ENCODE results near the gene TNS4.

TNS4 gene

GRCh38 chr17:40456396-40456951 is 44.9 kb downstream of the TNS4 start:
- no peak for DNase-seq (ENCODE audit: low read depth)

- no peak for DNase-seq (ENCODE audit: low read depth)
Observed at GRCh38 chr17:40454613-40454995, 46.8 kb downstream of the TNS4 start.

DNA sequence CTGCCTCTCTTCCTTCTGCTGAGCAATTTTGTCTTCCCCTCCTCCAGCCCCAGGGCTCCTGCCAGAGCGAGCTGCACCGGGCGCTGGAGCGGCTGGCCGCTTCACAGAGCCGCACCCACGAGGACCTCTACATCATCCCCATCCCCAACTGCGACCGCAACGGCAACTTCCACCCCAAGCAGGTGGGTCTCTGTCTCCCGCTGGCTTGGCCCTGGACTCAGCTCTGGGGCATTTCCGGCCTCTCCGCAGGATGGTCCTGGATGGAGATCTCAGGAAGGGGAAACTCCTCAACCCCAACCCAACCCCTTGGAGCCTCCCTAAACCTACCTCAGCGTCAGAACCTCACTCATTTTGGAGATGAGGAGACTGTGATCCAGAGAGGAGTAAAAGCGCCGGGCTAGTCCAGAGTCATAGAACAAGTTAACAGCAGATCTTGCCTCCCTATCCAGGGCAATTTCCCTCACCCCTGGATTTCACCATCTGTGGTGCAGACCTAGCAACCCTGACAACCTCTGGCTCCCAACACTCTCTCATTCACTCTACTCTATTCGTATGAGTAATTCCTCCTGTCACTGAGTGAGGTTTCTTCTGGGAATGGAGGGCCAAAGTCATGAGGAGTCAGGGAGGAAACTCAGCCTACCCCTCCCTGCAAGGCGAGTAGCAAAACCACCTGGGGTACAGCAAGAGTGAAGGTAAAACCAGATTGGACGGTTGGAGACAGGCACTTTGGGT is 47.4 kb downstream of the TNS4 start:
- DNase-seq (ENCODE audit: low read depth), result no peak

DNA sequence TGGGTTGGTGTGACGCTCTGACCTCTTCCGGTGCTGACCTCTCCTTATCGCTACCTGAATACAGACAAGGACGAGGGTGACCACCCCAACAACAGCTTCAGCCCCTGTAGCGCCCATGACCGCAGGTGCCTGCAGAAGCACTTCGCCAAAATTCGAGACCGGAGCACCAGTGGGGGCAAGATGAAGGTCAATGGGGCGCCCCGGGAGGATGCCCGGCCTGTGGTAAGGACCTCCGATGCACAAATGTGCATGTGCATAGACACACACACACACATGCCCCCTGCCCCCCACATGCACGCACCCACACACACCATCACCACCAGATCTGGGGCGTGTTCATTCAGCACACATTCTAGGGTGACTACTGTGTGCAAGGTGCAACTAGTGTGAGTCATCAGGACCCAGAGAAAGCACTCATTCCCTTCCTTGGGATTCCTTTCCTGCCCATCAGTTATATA is 48.5 kb downstream of the TNS4 start:
- DNase-seq (ENCODE audit: low read depth), result no peak

DNA sequence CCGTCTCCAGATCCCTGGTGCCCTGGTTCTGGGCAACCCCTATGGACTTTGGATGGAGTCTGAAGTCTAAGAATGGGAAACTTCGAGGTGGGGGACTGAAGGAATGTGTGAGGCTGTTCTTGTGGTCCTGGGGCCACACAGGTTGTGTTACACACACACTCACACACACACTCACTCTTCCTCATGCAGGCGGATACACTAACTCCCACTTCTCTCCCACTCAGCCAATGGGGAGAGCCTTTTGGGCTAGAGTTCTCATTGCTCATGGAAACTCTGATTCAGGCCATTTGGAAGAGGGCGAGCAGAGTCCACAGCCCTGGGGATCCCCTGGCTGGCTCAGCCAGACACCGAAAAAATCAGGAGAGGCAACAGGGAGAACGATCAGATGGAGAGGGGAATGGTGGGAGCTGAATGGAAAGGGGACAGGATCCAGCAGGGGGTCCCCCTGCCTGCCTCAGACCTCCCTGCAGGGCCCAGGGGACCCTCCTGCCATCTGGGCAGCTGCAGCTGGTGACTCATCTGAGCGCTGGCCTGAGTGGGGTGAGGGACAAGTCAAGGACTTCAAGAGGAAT is 49.1 kb downstream of the TNS4 start:
- peak; percentile 83 for DNase-seq (ENCODE audit: low read depth)

DNA sequence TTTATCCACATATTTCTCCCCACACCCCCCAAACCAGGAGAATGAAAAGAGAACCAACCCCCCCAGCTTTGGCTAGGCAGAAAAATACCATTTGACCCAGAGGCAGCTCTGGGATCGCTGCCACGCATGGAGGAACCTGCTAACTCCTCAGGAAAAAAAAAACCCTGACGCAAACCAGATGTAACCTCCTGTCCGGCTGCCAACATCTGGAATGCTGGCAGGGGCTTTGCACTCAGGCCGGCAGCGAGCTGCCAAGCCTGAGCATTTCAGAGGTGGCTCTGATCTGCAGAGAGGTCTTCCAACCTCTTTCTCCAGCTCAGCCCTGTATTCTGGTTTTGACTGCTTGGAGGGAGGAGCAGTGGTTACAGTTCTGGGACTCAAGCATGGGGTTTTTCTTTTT is 50.0 kb downstream of the TNS4 start:
- no peak for DNase-seq (ENCODE audit: low read depth)

DNA sequence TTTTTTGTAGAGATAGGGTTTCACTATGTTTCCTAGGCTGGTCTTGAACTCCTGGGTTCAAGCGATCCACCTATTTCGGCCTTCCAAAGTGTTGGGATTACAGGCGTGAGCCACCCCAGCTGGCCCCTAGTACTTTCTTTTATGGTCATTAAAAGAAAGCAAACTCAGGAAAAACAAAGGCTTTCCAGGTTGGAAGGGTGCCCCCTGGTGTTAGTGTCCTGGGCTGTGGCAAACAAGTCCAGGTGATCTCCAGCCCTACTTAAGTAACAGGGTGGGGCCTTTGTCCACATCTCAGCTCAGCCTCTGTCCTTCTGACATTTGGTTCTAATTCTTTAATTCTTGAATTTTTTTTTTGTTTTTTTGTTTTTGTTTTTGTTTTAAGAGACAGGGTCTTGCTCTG is 51.2 kb downstream of the TNS4 start:
- DNase-seq (ENCODE audit: low read depth), result no peak

DNA sequence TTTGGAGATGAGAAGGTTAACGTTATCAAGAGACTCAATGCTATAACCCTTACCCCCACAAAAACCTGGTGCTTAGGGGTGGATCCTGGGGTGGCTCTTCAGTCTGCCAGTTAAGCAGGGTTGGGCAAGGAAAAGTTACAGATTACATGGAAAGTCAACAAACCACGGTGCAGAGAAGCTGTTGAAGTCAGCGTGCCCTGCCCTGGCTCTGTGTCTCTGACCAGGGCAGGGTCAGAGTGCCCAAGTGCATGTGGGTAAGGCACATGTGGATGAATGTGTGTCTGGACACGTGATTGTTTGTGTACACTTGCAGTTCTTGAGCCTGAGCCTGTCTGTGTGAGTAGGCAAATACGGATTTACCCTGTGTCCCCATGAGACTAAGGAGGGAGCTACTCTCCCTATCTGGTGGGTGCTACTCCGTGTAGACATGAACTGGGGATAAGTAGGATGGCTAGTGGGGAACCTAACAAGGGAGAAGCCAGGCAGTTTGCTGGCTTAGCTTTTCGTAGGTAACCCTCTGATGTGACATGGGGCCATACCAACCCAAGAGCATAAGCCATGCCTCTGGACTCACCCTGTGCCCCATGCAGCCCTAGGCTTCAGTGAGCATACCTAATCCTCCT is 52.7 kb downstream of the TNS4 start:
- no peak for DNase-seq (ENCODE audit: low read depth)

DNA sequence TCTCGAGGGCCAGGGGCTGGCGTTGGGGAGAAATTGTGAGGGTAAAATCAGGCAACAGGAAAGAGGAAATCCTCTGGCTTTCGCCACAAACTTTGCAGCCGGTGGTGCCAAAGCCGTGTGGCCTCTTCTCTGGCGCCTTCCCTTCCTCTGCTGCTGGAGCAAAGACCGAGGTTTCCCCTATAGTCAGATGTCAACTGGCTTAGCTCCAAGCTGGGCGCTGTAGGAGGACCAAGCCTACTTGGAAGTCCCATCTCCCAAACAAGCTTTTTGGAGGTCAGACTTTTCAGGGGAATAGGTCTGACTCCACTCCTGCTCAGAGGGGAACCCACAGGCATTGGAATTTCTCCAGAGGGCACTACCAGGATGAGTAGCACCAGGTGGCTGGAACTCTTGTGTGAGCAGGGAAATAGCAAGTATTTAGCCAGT is 53.2 kb downstream of the TNS4 start:
- no peak for DNase-seq (ENCODE audit: low read depth)

DNA sequence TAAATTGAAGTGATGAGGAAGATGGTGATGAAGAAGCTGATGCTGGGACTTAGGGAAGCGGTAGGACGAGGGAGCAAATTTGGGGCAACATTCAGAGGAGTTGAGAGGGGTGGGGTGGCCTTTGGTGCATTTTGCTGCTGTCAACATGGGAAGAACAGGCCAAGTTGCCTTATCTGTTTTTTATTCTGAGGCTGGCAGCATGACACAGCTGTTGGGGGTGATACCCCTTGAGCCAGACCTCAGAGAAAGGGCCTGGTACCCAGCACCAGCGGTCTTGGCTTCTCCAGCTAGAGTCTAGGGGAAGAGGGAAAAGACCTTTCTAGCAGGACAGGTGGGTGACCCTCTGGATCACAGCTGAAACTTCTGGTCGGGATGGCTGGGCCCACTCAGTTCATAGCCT is 53.6 kb downstream of the TNS4 start:
- no peak for DNase-seq (ENCODE audit: low read depth)

GRCh38 chr17:40447148-40447644 is 54.2 kb downstream of the TNS4 start:
- no peak for DNase-seq (ENCODE audit: low read depth)

- DNase-seq (ENCODE audit: low read depth), result no peak
Observed at GRCh38 chr17:40445751-40446468, 55.5 kb downstream of the TNS4 start.

- no peak for DNase-seq (ENCODE audit: low read depth)
Observed at GRCh38 chr17:40443988-40444899, 57.2 kb downstream of the TNS4 start.

DNA sequence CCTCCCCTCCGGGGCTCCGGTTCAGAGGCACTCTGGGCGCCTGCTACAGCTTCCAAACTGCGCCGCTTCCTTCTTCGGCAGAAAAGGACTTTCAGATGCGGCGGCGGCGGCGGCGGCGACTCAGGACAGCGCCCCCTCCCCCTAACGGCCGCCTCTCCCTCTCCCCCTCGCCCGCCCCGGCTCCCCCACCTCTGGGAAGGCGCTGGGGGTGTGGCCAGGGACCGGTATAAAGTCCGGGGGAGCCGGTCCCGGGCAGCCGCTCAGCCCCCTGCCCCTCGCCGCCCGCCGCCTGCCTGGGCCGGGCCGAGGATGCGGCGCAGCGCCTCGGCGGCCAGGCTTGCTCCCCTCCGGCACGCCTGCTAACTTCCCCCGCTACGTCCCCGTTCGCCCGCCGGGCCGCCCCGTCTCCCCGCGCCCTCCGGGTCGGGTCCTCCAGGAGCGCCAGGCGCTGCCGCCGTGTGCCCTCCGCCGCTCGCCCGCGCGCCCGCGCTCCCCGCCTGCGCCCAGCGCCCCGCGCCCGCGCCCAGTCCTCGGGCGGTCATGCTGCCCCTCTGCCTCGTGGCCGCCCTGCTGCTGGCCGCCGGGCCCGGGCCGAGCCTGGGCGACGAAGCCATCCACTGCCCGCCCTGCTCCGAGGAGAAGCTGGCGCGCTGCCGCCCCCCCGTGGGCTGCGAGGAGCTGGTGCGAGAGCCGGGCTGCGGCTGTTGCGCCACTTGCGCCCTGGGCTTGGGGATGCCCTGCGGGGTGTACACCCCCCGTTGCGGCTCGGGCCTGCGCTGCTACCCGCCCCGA is 58.0 kb downstream of the TNS4 start, which contains the start of gene IGFBP4:
IGFBP4 (plus strand) TSS at position 255 of the 792 bp plus-strand sequence; CDS start at position 541, 286 bp downstream.
- no peak for DNase-seq (ENCODE audit: low read depth)

DNA sequence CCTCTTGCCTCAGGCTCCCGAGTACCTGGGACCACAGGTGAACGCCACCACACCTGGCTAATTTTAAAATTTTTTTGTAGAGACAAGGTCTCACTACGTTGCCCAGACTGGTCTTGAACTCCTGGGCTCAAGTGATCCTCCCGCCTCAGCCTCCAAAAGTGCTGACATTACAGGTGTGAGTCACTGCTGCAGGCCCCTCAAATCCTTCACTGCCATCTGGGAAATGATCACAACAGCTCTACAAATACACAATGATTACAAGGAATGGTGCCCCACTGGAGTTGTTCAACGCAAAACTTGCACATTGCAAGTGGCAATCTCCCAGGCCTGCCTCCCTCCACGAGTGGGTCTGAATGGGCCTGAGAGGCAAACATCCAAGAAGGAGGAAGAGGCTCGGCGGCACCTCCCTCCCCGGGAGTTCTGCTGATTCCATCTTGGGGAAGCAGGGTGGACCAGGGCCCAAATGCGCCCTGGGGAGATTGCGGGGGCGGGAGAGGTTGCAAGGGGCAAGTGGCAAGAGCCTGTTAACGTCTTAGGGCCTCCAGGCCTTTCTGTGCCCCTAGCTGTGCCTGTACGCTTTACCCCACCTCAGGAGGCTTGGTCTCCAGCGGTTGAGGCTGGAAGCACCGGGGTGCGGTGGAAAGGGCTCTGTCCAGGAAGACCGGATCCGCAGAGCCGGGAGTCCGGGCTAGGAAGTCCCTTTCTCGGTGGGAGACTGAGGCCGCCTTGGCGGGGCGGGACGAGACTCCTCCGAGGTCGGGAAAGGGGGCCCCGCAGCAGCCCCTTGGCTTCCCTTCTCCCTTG is 58.8 kb downstream of the TNS4 start:
- DNase-seq (ENCODE audit: low read depth), result no peak

DNA sequence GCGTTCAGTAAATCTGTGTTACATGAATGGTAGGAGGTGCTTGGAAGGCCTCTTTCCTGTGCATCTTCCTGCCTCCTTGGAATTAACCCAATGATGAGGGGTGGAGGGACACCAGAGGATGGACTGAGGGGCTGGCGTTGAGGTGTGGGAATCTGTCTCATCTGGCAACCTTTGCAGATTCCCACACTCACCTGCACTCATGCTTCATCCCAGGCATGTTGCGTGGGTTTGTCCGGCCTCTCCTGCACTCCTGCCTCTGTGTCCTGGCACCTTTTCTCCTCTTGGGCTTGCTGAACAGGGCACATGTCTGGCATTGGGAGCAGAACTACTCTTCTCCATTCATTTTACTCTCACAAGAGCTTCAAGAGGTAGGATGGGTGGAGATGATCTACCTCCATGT is 61.3 kb downstream of the TNS4 start:
- DNase-seq (ENCODE audit: low read depth), result no peak

DNA sequence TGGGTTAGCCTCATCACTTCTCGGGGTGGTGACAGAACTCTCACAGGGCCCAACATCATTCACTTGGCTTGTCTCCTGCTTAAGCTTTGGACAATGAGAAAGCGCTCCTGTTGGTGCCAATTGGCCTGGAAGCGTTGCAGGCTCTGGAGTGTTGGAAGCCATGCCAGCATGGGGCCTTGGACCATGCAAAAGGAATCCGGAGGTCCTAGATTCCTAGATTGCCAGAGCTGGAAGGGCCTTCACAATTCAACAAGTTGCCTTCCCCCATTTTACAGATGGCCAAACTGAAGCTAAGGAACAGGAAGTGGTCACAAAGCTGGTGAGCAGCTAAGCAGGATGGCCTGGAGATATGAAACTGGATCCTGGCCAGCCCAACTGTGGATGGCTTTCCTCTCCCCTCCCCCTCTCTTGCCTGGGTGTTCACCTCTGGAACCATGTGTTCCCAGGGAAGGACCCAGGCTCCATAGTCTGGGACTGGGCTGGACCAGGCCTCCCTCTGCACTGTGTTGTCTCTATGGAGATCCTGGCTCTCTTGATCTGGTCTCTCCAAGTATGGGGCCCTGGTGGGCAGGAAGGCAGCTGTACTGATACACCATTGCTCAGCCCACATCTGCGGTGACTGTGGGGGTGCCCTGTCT is 64.2 kb downstream of the TNS4 start:
- no peak for DNase-seq (ENCODE audit: low read depth)

GRCh38 chr17:40436636-40437035 is 64.8 kb downstream of the TNS4 start:
- no peak for DNase-seq (ENCODE audit: low read depth)

Data from non-pigmented ciliary epithelial cell (primary cell).